A549 (cell line): Measurements from ENCODE around the gene LSM14B.

Experiments
- BHLHE40 ChIP-seq: IDR thresholded peaks from 2 replicates; pipeline ENCODE4 v1.6.1; 2012; ENCODE audit warnings: low read depth, low read length, inconsistent platforms
- CEBPB ChIP-seq, 2 experiments: fragments of >200 bp in 1 of 2; sonication (Bioruptor Twin) in 1 of 2; formaldehyde crosslinking in 1 of 2; IDR thresholded peaks; 2 replicates each; pipeline ENCODE4 v1.6.1; 2012 to 2016
- MAFK ChIP-seq: fragments of 450-650 bp; IDR thresholded peaks from 2 replicates; pipeline ENCODE4 v1.6.1; 2014; ENCODE audit not compliant: partially characterized antibody
- MAX ChIP-seq: IDR thresholded peaks from 2 replicates; pipeline ENCODE4 v1.6.1; 2012
- POLR2A ChIP-seq: IDR thresholded peaks from 2 replicates; pipeline ENCODE4 v1.6.1; 2012; ENCODE audit warnings: mild to moderate bottlenecking, low read length
- POLR2AphosphoS2 ChIP-seq: conservative IDR thresholded peaks from 2 replicates; pipeline ENCODE4 v1.6.1; 2012; ENCODE audit warnings: low read length, improper control_type of control experiment, inconsistent platforms

- TF ChIP-seq POLR2AphosphoS2, result no peak
- no peak for TF ChIP-seq MAX
- TF ChIP-seq BHLHE40, result no peak
- TF ChIP-seq CEBPB (IDR thresholded peaks at IDR 0.05), result no peak
- no peak for TF ChIP-seq MAFK
- no peak for TF ChIP-seq POLR2A
Measured at GRCh38 chr20:62163485-62163865, 41.2 kb downstream of the LSM14B start.
